A549 treated with DMSO at 1 μM for 4 hours (cell line): ENCODE results near the gene FOXJ1. TPM values are rescaled to one million over a fixed set of nuclear protein-coding genes. Genes with fewer than 3 reads are reported as not detected.

ENCODE experiments used
- total RNA-seq: library from RNA; stranded (reverse); fragments of 200-300 nt; extraction: Qiagen RNA extraction; gene quantifications from 5 replicates; pipeline ENCODE4 v1.2.3, GENCODE V29; 2022; ENCODE audit warnings: low read depth

The FOXJ1 gene
- total RNA-seq: 0.24 to 0.42 TPM (median 0.35 TPM) in 5 replicates

GRCh38 chr17:76141212-76142038, at the start of gene FOXJ1:
Gene FOXJ1 (minus strand): TSS chr17:76141245. CDS start chr17:76140395, 850 bp downstream.

GRCh38 chr17:76103274-76104139, 37.5 kb downstream of the FOXJ1 start, which contains the start of gene EXOC7:
Gene EXOC7 (minus strand): TSS chr17:76103787. CDS start chr17:76103692, 95 bp downstream.

Other genes starting within 250 kb of the FOXJ1 start
- gene TRIM65, start 244.3 kb downstream of the FOXJ1 start, total RNA-seq: 32.2 to 45.2 TPM (median 37.3 TPM) in 5 replicates
- gene MRPL38, start 236.4 kb downstream of the FOXJ1 start, total RNA-seq: 95.6 to 134 TPM (median 122 TPM) in 5 replicates
- gene FBF1, start 200.2 kb downstream of the FOXJ1 start, total RNA-seq: 4.5 to 9.4 TPM (median 8.6 TPM) in 5 replicates
- 15.9 to 18.2 TPM (median 17.5 TPM) in 5 replicates for gene ACOX1, start 162.1 kb downstream of the FOXJ1 start, total RNA-seq
- gene TEN1, start 162.0 kb downstream of the FOXJ1 start, total RNA-seq: 22.8 to 24.7 TPM (median 23.4 TPM) in 5 replicates
- 3.3 to 6.0 TPM (median 5.5 TPM) in 5 replicates for gene CDK3, start 140.4 kb downstream of the FOXJ1 start, total RNA-seq
- 11.9 to 17.9 TPM (median 14.9 TPM) in 5 replicates for gene EVPL, start 113.9 kb downstream of the FOXJ1 start, total RNA-seq
- 73.3 to 89.8 TPM (median 87.8 TPM) in 5 replicates for gene SRP68, start 68.7 kb downstream of the FOXJ1 start, total RNA-seq
- gene GALR2, start 66.5 kb downstream of the FOXJ1 start, total RNA-seq: 0.22 to 1.6 TPM (median 1.3 TPM) in 5 replicates
- gene ZACN, start 62.1 kb downstream of the FOXJ1 start, total RNA-seq: 0.16 to 0.58 TPM (median 0.28 TPM) in 5 replicates
- 60.6 to 75.5 TPM (median 70.4 TPM) in 5 replicates for gene EXOC7, start 37.5 kb downstream of the FOXJ1 start, total RNA-seq
- 5.7 to 8.7 TPM (median 6.8 TPM) in 5 replicates for gene RNF157, start 99.2 kb upstream of the FOXJ1 start, total RNA-seq
- 45.3 to 95.6 TPM (median 71.1 TPM) in 5 replicates for gene UBALD2, start 124.1 kb upstream of the FOXJ1 start, total RNA-seq
- gene QRICH2, start 167.0 kb upstream of the FOXJ1 start, total RNA-seq: 0.69 to 1.8 TPM (median 1.0 TPM) in 5 replicates
- 48.3 to 74.6 TPM (median 65.8 TPM) in 5 replicates for gene PRPSAP1, start 212.7 kb upstream of the FOXJ1 start, total RNA-seq
- 50.8 to 65.0 TPM (median 62.2 TPM) in 5 replicates for gene SPHK1, start 243.4 kb upstream of the FOXJ1 start, total RNA-seq